Chondrocyte (in vitro differentiated cells): ENCODE measurements around the gene GLB1L2. TPM values are rescaled to one million over a fixed set of nuclear protein-coding genes. Genes with fewer than 3 reads are reported as not detected.
A peak's percentile ranks its signal among the peaks of the same experiment; 100 is the strongest.

Experiments used
- DNase-seq: peaks from one replicate; pipeline ENCODE4 v3.0.0; 2021; ENCODE audit warnings: mixed read lengths, low spot score
- H3K27ac Mint-ChIP-seq: one replicate; pipeline ENCODE4 v1.8.0; 2021; ENCODE audit warnings: mild to moderate bottlenecking, moderate library complexity, mixed read lengths; ENCODE audit not compliant: unreplicated experiment
- H3K27me3 Mint-ChIP-seq: 2 replicates; pipeline ENCODE4 v1.8.0; 2021; ENCODE audit warnings: low read depth, mixed read lengths
- H3K36me3 Mint-ChIP-seq: 2 replicates; pipeline ENCODE4 v1.8.0; 2021; ENCODE audit warnings: low read depth, mixed read lengths
- H3K4me1 Mint-ChIP-seq: 2 replicates; pipeline ENCODE4 v1.8.0; 2021; ENCODE audit warnings: low read depth, mild to moderate bottlenecking, mixed read lengths
- H3K4me3 Mint-ChIP-seq: one replicate; pipeline ENCODE4 v1.8.0; 2021; ENCODE audit warnings: mild to moderate bottlenecking, moderate library complexity, mixed read lengths; ENCODE audit not compliant: unreplicated experiment
- H3K9me3 Mint-ChIP-seq: 2 replicates; pipeline ENCODE4 v1.8.0; 2021; ENCODE audit warnings: low read depth, mixed read lengths
- total RNA-seq: library from RNA; stranded (reverse); gene quantifications from 3 replicates; pipeline ENCODE4 v1.2.1, GENCODE V29; 2021
- TF ChIP-seq, protein P1 (sequence below): fragments of 200-600 bp; sonication (generic); IDR thresholded peaks from 2 replicates; pipeline ENCODE4 v1.5.0; 2021; ENCODE audit warnings: antibody characterized with exemption, mild to moderate bottlenecking, moderate library complexity

The GLB1L2 gene
- total RNA-seq, 1 donor from 2014 or later = 0.35 TPM

DNA sequence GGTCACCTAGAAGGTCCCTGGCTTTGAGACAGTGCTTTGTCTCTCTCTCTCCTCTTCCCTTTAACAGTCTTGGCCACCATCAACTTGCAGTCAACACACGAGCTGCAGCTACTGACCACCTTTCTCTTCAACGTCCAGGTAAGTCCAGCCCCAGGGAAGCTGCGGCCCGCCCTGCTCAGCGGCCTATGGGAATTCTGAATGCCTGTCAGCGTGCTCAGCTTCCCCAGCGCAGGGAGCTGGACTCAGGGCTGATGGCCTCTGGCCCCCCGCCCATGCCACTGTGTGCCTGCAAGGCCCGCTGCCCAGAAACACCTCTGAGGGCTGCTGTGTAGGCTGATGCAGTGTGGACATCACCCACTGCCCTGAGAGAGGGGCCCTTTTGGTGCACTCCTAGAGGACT lies 32.5 kb downstream of the GLB1L2 start:
- H3K4me3 Mint-ChIP-seq = no peak overlapping the region

DNA sequence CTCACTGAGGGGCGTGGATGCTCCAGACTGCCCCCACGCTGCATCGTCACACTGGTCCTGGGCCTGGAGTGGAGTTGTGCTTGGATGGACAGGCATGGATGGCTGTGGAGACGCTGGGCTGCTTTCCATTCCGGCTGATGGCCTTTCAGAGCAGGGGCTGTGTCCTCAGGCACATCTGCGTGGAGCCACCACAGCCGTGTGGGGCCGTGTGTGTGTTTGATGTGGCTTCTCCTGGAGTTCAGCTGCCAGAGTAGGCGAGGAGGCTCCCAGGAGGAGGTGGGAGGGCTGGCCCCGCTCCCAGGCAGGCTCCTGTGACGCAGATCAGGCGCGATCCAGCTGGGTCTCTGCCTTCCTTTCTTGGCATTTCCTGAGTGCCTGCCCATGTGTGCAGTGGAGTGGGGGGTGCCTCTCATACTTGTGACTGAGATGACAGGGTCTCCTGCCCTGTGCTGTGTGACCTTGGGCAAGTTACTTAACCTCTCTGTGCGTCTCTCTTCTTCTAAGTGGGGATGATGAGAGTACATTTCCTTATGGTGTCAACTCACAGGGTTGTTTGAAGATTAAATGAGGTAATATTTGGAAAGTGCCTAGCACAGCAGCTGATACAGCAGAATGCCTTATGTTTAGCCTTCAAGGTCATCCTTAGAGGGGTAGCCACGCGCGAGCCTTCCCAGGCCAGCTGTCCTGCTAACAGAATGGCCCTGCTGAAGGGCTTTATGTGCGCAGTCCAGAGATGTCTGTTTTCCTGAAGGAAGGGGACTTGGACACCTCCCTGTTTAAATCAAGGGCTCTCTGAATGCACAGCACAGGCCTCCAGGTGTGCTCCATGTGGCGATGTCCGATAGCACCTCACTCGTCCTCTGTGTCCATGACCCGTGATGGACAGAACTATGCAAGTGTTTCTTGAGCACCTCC lies 33.5 kb downstream of the GLB1L2 start:
- Mint-ChIP-seq H3K36me3 (no peaks in the 10 kb centered on the region), H3K4me3 (no peak overlapping the region), H3K27ac (no peak overlapping the region), H3K9me3 (no peaks in the 10 kb centered on the region), H3K27me3 (peaks cover 17% of the 10 kb centered on the region), H3K4me1 (no peaks in the 10 kb centered on the region)
- TF ChIP-seq, protein P1, sequence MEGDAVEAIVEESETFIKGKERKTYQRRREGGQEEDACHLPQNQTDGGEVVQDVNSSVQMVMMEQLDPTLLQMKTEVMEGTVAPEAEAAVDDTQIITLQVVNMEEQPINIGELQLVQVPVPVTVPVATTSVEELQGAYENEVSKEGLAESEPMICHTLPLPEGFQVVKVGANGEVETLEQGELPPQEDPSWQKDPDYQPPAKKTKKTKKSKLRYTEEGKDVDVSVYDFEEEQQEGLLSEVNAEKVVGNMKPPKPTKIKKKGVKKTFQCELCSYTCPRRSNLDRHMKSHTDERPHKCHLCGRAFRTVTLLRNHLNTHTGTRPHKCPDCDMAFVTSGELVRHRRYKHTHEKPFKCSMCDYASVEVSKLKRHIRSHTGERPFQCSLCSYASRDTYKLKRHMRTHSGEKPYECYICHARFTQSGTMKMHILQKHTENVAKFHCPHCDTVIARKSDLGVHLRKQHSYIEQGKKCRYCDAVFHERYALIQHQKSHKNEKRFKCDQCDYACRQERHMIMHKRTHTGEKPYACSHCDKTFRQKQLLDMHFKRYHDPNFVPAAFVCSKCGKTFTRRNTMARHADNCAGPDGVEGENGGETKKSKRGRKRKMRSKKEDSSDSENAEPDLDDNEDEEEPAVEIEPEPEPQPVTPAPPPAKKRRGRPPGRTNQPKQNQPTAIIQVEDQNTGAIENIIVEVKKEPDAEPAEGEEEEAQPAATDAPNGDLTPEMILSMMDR = no peak
- peak; percentile 78 for DNase-seq

More for the DNA sequence above, 32.5 kb downstream of the GLB1L2 start:
- Mint-ChIP-seq H3K27ac (no peak overlapping the region), H3K36me3 (no peaks in the 10 kb centered on the region), H3K4me1 (no peaks in the 10 kb centered on the region), H3K27me3 (peaks cover 22% of the 10 kb centered on the region), H3K9me3 (no peaks in the 10 kb centered on the region)
- no peak for DNase-seq
- TF ChIP-seq, protein P1 = no peak

DNA sequence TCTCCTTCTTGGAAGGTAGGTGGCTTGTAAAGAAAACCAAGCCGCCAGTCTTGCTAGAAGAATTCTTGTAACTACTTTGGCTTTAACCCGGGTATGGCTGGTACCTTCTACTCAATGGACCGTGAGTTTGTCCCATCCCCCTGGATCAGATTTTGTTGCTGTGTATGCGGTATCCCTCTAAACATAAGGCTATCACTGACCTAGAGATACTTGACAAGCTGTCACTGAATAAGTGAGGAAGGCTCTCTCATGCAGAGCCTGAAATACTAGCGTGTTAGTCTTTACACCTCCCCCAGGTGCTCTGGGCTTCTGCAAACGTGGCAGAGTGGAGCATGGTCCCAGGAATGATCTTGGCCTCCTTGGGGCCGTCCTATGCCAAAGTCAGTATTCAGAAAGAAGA lies 34.5 kb downstream of the GLB1L2 start:
- peaks cover 17% of the 10 kb centered on the region for H3K27me3 Mint-ChIP-seq
- H3K4me1 Mint-ChIP-seq = no peaks in the 10 kb centered on the region
- no peak overlapping the region for H3K27ac Mint-ChIP-seq
- no peak for DNase-seq
- no peak overlapping the region for H3K4me3 Mint-ChIP-seq
- TF ChIP-seq, protein P1 = no peak
- H3K36me3 Mint-ChIP-seq = no peaks in the 10 kb centered on the region
- H3K9me3 Mint-ChIP-seq = no peaks in the 10 kb centered on the region

DNA sequence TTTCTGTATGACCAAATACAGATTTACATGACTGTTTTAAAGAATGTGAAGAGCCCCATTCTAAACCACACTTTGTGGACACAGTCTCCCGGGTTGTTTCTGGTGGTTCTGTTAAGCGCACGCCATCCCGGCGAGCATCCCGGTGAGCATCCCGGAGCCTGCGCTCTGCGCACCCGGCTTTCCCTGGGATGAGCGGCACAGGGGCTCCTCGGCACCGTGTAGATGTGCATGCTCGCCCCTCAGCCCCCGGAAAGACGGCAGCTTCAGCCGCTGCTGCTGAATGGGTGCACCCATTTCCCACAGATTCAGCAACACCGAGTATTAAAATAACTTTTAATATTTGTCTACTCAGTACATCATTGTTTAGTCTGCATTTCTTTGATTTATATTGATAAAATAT lies 36.0 kb downstream of the GLB1L2 start:
- Mint-ChIP-seq H3K27me3 (peaks cover 10% of the 10 kb centered on the region), H3K9me3 (no peaks in the 10 kb centered on the region), H3K4me3 (no peak overlapping the region), H3K27ac (no peak overlapping the region), H3K4me1 (no peaks in the 10 kb centered on the region), H3K36me3 (no peaks in the 10 kb centered on the region)
- DNase-seq = peak; percentile 66
- TF ChIP-seq, protein P1 = no peak

DNA sequence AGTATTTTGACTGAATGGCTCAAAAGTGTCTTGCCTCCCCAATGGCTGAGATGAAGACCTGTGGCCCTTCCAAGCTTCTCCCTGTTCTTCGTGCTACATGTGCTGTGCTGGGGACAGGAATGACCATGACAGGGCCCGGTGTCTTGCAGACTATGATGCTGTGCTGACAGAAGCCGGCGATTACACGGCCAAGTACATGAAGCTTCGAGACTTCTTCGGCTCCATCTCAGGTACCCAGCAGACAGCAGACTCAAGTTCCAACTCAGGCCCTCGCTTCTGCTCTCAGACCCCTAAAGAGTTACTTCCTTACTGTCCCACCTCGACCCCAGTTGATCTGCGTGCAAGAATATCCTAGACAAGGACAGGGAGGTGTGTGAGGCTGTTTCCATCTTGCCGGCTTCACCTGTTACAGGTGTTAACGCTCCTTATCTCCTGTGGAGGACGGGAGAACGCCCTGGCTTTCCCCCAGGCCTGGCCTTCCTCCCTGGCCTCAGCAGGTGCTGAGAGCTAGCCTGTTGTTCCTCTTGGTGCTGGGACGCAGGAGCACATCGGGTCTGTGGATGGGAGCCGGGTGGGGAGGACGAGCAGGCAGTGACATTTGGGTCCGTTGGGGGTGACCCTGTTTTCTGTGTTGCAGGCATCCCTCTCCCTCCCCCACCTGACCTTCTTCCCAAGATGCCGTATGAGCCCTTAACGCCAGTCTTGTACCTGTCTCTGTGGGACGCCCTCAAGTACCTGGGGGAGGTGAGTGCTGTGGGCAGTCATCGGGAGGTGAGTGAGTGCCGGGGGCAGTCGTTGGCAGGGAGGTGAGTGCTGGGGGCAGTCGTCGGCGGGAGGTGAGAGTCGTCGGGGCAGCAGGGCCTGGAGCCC lies 38.1 kb downstream of the GLB1L2 start:
- Mint-ChIP-seq H3K27me3 (peaks cover 8% of the 10 kb centered on the region), H3K9me3 (no peaks in the 10 kb centered on the region), H3K4me3 (no peak overlapping the region), H3K4me1 (no peaks in the 10 kb centered on the region), H3K36me3 (no peaks in the 10 kb centered on the region), H3K27ac (no peak overlapping the region)
- peak; percentile 83 for DNase-seq
- TF ChIP-seq, protein P1 = no peak
